GM18907 (cell line): Measurements from ENCODE around the gene STRN4.
"Not testable (repeated sequence)": the region's sequence is repeated elsewhere in the genome, so short reads cannot be mapped to it uniquely, and the experiment has no call there.

Experiments
- ATAC-seq: cut with Tn5 transposase; IDR thresholded peaks from one replicate; pipeline ENCODE4 v1.9.1; 2021; ENCODE audit warnings: mild to moderate bottlenecking, moderate library complexity; ENCODE audit not compliant: unreplicated experiment

The STRN4 gene

DNA sequence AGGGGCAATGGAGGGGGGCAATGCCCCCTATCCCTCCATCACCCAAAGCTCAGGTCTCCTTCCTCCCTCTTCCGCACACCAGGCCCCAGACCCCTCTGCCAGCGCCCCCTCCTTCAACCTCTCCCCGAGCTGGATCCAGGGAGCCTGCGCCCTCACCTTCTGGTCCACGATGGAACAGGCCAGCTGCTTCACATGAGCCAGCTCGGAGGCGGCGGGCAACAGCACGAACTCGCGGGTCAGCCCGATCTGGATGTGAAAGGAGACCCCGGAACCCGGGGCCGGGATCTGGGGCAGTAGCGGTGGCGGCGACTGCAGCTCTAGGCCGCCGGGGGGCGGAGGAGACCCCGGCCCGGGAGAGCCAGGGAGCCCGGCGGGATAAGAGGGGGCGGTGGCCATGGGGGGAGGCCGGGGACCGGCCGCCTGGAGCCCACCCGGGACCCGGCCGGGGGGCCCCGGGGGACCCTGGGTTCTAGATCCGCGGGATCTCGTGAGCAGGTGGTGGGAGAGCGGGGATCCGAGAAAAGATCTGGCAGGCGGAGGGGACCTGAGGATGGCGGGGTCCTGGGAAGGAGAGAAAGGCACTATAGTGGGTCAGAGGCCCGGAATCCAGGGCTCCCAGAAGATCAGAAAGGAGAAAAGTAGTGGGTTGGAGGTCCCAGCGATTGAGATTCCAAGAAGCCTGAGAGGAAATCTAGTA lies 30.1 kb downstream of the STRN4 start:
- no peak for ATAC-seq

DNA sequence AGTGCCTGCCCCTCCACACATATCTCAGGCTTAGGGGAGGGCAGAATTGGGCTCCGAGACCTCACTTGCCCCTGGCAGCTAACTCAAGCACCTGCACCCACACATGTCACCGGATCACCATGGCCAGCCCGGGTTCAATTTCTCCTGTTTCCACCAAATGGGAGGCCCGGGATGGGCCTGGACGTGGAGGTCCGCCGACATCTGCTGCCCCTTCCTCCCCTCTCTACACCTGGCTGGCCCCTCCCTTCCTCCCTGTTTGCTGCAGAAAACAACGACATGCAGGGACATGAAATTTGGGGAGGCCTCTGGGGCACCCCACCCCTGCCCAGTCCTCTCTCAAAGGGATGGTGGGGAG lies 30.7 kb downstream of the STRN4 start:
- ATAC-seq: no peak

DNA sequence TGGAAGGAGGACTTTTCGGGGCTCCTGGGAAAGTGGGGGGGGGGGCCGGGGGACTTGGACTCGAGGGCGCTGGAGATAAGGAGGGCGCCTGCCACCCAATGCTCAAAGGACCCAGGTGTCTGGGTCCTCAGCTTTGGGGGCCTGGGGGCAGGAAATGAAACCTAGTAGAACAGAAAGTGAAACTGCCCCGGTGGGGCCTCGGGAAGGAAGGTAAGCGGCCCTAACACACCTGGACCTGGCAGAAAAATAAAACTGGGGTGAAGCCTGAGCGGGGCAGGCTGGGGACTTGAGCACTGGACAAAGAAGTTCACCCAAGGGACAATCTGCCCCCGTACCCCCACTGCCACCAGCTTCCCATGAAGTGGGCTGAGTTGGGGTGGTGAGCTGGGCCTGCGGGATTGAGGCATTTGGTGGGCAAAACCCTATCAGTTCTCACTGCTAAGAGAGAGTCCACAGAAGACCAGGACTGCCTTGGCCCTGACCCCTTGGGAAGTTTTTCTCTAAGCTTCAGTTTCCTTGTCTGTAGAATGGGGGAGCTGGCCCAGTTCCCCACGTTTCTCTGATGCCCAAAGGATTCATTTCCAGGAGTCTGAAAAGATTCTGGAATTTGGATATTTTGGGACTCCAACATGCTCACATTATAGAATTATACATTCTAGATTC lies 31.7 kb downstream of the STRN4 start:
- ATAC-seq: no peak

DNA sequence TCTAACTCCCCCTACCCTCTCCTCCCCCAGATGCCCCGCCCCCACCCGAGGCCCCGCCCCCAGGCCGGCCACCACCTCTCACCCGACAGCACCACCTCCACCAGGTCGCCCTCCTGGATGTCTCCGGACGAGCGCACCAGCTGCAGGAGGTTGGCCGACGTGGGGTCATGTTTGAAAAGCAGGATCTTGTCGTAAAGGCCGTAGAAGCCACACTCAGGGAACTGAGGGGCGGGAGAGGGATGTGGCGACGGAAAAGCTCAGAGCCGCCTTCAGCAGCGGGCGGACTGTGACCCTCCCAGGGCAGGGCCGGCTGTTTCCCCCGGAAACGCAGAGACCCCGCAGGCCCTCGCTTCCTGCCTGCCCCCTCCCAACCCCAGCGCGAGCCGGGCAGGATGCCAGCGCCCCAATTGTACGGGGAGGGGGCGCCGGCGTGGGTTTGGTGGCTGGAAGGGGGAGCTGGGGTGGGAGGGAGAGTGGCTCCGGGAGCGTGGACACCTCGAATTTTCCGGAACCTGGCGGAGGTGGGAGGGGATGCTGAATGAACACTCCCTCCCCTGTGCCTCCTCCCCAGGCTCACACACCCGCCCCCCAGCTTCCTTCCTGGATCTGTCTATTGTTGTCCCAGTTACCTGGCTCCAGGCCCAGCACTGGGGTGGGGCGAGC lies 32.3 kb downstream of the STRN4 start:
- ATAC-seq: no peak

DNA sequence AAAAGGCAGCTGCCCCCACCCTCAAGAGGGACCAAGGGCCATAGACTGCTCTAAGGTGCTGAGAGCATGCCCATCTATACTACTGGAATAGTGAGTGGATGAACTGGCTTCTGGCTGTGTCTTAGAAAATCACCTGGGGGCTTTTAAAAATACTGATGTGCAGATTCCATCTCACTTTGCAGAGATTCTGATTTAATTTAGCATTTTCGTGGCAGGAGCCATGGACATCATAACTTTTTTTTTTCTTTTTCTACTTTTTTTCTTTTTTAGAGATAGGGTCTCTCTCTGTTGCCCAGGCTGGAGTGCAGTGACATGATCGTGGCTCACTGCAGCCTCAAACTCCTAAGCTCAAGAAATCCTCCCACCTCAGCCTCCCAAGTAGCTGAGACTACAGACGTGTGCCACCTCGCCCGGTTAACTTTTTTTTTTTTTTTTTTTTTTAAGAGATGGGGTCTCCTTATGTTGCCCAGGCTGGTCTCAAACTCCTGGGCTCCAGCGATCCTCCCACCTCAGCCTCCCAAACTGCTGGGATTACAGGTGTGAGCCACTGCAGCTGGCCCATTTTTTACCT lies 33.4 kb downstream of the STRN4 start:
- ATAC-seq: not testable (repeated sequence)

DNA sequence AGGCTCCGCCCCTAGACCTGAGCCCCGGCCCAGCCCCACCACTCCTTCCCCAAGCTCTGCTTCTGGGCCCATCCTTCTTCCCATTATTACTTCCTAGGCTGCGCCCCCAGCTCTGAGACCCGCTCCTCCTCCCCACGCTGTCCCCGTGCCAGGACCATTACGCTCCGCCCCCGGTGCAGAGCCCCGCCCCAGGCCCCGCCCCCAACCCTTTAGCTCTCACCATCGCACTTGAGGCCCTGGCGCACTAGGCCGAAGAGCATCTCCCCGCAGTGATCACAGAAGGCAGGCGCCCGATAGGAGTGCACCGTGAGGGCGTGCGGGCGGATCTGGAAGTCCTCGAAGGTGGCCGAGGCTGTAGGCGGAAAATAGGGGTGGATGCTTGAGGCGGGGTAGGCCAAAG lies 35.6 kb downstream of the STRN4 start:
- ATAC-seq: no peak

DNA sequence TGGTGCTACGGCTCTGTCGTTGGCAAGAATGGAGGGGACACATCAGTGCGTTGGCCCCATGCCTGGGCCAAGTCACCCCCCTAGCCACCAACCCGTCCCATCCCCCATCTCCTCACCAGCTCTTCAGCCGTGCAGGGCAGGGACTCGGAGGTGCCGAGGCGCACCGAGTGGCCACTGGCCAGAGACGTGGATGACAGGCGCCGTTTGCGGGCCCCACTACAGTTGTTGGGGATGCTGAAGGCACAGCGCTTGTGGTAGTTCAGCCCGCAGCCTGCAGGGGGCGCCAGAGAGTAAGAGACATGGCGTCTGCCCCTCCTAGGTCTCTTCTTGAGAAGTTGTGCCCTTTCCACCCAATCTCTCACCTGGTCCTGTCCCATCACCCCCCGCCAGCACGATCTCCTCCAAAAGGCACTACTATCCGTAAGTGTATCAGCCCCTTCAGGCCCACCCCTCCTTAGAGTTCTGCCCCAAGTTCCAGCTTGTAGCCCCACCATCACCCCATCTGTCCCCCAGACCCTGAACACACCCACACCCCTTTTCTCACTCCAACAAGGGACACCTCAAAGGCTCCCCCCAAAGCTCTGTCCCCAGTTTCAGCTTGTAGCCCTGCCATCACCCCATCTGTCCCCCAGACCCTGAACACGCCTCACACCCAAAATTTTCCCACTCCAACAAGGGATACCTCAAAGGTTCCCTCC lies 41.7 kb downstream of the STRN4 start:
- no peak for ATAC-seq

DNA sequence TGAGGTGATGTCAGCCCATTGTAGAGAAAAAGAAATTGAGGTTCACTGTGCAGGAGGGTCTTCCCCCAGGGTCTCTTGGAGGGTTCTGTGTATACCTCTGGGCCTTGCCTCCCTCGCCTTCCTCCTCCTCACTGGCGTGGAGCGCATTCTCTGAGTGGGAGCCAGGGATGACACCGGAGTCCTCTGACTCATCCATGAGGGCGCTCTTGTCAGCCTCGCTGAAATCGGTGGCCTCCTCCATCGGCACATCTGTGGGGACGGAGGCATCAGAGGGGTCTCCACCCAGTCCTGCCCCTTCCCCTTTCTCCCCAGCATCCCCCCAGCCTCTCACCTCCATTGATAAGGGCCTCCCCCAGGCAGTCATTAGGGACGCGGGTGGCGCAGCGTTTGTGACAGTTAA lies 45.5 kb downstream of the STRN4 start:
- ATAC-seq: no peak

DNA sequence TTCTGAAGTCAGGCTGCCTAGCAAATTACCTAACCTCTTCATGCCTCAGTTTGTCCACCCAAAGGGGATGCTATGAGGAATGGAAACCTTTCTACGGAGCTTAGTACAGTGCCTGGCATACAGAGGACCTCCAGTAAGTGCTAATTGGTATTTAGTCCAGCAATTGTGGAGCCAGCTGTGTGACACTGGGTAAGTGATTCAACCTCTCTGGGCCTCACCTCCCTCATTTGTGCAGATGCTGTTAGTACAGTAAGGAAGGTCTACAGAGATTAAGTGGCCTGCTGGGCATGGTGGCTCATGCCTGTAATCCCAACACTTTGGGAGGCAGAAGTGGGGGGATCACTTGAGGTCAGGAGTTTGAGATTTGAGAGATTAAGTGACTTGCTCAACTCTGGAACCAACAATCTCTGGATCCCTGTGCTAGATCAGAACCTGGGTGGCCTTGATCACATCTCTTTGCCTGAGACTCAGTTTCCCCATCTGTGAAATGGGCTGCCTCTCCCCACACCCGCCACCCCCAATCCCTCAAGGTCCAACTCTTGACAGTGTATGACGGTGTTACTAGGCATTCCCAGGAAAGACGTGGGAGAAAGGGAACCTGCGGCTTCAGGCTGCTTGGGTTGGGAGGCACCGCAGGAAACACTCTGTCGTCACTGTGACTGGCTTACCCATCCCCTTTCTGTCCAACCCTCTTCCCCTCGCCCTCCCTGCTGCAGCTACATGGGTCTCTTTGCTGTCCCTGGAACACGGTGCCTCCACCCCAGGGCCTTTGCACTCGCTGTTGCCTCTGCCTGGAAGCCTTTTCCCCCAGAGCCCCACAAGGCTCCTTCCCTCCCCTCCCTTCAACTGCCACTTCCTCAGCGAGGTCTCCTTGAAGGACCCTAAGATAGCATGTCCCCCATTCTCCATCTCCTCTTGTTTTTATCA lies 47.6 kb downstream of the STRN4 start:
- ATAC-seq: no peak

DNA sequence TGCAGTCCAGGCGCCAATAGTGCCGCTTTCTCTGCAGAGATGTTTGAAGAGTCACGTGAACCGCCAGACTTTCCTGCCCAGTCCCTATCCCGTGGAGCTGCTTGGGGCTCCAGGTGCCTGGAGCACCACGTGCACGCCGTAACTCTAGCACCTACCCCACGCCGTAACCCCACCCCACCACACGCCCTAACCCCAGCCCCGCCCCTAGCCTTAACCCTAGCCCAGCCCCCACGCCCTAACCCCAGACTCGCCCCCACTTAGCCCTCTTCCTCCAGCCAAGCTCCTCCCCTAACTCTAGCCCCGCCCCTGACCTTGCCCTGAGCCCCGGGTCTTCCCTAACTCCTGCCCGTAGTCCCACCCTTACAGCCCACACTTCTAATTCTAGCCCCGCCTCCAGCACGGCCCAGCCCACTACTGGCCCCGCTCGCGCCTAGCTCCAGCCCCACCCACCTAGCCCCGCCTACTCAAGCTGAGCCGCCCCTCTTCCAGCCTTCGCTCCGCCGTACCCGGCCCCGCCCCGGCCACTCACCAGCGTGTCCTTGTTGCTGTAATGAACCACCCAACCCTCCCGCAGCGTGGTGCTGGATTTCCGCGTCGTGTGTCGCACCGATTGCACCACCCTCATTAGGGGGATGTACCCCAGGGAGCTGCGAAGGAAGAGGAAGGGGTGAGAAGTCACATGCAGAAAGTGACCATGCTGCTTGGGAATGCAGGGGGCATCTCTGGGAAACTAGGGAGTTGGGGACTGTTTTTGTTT lies 48.9 kb downstream of the STRN4 start:
- ATAC-seq: no peak

DNA sequence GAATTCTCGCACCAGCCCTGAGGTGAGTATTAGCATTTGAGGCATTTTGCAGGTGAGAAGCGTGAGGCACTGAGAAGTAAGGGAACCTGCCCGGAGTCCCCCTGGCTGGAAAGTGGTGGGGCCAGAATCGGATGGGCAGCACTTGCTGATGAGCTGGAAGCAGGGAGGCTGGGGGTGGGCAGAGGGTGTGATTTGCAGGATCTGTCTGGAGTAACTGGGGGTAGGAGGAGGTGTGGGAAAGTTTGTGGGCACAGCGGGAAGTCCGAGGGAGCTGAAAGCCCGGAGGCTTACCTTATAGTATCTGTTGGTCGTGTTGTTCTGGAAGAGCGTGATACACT lies 49.4 kb downstream of the STRN4 start:
- no peak for ATAC-seq

DNA sequence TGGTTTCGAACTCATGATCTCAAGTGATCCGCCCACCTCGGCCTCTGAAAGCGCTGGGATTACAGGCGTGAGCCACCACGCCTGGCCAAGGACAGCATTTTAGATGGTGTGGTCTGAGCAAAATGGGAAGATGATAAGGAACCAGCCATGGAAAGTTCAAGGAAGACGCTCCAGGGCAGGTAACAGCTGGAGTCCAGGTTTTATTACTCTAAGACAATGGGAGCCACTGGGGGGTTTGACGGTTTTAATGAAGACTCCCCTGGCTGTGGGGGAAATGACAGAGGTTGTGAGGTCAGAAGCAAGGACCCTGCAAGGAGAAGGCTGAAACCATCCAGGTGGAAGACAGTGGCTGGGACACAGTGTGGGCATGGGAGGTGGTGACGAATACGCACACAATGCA lies 50.2 kb downstream of the STRN4 start:
- no peak for ATAC-seq

DNA sequence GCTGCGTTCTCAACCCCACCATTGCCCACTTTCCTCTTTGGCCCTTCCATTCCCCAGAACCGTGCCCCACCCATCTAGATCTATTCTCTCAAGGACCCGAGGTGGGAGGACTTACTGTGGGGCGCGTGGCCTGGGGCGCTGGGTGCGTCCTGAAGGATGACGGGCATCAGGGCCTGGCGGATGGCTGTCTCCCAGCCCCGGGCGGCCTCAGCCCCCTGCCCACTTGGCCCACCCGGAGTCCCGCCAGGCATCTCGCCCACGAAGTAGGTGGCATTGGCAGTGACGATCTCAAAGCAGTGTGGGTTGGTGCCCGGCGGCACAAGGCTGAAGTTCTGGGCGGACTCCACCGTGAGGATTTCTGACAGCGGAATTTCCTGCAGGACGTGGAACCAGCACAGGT lies 52.5 kb downstream of the STRN4 start:
- no peak for ATAC-seq

DNA sequence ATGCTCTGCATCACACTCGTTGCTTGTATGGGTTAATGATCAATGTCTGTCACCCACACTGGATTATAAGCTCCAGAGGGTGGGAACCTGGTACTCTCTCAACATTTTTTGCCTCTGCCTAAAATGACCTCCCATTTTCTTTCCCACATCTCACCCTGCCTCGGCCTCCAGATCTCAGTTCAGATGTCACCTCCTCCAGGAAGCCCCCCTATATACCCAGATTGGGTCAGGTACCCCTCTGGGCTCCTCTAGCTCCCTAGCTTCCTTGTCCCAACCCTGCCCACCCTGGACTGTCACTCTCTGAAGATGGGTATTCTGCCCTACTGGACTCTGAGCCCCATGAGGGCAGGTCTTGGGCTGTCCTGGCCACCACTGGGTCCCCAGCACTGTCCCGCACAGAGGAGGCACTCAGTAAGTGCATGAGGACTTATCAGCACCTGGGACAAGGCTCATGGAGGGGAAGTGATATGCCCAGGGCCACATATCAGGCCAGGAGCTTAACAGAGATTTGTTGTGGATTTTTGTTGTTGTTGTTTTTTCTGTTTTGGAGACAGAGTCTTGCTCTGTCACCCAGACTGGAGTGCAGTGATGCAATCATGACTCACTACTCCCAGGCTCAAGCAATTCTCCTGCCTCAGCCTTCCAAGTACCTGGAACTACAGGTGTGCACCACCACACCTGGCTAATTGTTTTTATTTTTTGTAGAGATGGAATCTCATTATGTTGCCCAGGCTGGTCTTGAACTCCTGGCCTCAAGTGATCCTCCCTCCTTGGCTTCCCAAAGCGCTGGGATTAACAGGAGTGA lies 53.1 kb downstream of the STRN4 start:
- ATAC-seq: no peak

DNA sequence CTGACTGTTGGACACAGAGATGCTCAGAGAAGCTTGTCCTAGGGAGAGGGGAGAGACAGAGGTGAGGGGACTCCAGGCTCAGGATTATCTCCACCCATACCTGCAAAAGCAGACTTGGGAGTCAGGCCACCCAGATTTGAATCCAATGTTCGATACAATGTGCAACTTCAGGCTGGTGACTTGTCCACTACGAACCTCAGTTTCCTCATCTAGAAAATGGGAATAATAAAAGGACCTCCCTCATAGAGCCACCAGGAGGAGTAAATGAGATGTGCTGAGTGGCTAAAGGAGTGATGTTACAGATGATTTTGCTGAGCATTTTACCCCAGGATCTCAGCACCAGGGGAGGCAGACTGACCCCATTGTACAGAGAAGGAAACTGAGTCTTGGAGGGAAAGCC lies 54.3 kb downstream of the STRN4 start:
- ATAC-seq: no peak

DNA sequence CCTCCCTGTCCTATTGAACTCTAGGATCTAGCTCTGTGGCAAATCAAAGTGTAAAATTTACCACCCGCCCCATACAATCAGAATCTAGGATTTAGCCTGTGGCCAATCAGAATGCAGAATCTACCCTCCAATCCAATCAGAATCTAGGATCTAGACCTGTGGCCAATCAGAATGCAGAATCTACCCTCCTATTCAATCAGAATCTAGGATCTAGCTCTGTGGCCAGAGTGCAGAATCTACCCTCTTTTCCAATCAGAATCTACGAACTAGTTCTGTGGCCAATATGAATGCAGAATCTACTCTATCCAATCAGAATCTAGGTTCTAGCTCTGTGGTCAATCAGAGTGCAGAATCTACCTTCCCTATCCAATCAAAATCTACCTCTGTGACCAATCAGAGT lies 55.1 kb downstream of the STRN4 start:
- ATAC-seq: no peak

DNA sequence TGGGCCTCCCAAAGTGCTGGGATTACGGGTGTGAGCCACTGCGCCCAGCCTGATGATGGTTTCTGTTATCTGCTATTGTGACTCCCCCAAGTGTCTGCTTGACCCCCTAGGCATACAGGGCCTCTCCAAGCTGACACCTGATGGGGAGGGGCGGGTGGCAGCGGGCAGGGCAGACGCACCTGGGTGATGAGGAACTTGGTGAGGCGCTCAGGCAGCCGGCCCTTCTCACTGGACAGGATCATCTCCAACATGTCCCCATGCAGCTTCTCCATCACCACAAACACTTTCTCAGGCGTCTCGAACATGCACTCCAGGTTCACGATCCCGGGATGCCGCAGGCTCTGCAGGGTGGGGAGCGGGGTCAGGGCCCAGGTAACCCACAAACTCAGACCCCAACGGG lies 56.9 kb downstream of the STRN4 start:
- ATAC-seq: no peak

DNA sequence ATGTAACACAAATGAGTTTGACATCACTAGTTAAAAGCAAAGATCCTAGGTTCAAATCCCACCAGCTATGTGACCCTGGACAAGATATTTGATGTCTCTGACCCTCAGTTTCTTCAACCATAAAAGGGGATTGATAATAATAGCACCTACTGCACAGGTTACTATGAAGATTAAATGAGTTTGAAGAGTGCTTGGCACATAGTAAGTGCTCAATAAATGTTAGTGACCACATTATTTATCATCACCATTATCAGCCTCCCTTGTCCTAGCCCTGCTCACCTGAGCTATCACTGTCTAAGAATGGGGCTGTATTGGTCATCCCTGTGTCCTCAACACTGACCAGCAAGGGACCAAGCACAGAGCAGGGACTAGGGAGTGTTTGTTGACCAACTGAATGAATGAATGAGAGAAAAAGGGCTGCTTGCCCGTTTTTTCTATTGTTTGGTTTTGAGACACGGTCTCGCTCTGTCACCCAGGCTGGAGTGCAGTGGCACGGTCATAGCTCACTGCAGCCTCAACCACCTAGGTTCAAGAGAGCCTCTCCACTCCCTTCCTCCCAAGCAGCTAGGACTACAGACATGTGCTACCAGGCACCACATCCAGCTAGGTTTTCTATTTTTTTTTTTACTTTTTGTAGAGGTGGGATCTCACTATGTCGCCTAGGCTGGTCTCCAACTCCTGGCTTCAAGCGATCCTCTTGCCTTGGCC lies 58.7 kb downstream of the STRN4 start:
- no peak for ATAC-seq
